ENCODE data around the gene ZBTB21.

ZBTB21 gene

GRCh38 chr21:41987310-41987709, 22.9 kb downstream of the ZBTB21 start:
- DNase-seq: no peak

GRCh38 chr21:41985662-41986416, 24.3 kb downstream of the ZBTB21 start:
- DNase-seq: no peak

- no peak for DNase-seq
These were observed 26.9 kb downstream of the ZBTB21 start for GRCh38 chr21:41983229-41983628.

GRCh38 chr21:41980561-41980960, 29.6 kb downstream of the ZBTB21 start:
- DNase-seq: no peak

GRCh38 chr21:41979751-41980369, 30.3 kb downstream of the ZBTB21 start:
- DNase-seq: no peak

- DNase-seq: no peak
These were observed 30.8 kb downstream of the ZBTB21 start for GRCh38 chr21:41979335-41979734.

- no peak for DNase-seq
These were observed 32.9 kb downstream of the ZBTB21 start for GRCh38 chr21:41977034-41977950.

GRCh38 chr21:41976611-41977010, 33.5 kb downstream of the ZBTB21 start:
- DNase-seq: no peak

- DNase-seq: no peak
These were observed 34.5 kb downstream of the ZBTB21 start for GRCh38 chr21:41975391-41976272.

GRCh38 chr21:41974752-41975053, 35.5 kb downstream of the ZBTB21 start:
- DNase-seq: no peak

- no peak for DNase-seq
These were observed 36.1 kb downstream of the ZBTB21 start for GRCh38 chr21:41973861-41974751.

- DNase-seq: no peak
These were observed 36.7 kb downstream of the ZBTB21 start for GRCh38 chr21:41973427-41973831.

- DNase-seq: no peak
These were observed 37.5 kb downstream of the ZBTB21 start for GRCh38 chr21:41972511-41973205.

GRCh38 chr21:41971891-41972290, 38.3 kb downstream of the ZBTB21 start:
- DNase-seq: no peak

GRCh38 chr21:41970751-41971653, 39.2 kb downstream of the ZBTB21 start:
- DNase-seq: no peak

GRCh38 chr21:41970106-41970391, 40.1 kb downstream of the ZBTB21 start:
- DNase-seq: no peak

GRCh38 chr21:41967708-41968107, 42.5 kb downstream of the ZBTB21 start:
- no peak for DNase-seq

- DNase-seq: no peak
These were observed 43.1 kb downstream of the ZBTB21 start for GRCh38 chr21:41966872-41967621.

All from CD4-positive, alpha-beta T cell treated with Interleukin-1 beta for 1 hour (primary cell).